Common myeloid progenitor, CD34-positive (primary cell): ENCODE measurements around the gene PNPLA3.

Source experiments
- CTCF ChIA-PET: fragments of 350-600 bp; sonication (Branson Sonifier 250); formaldehyde crosslinking; loops from one replicate; lab custom pipeline; 2021; ENCODE audit warnings: antibody characterized with exemption; lab: Charles Lee
- POLR2A ChIA-PET: fragments of 350-600 bp; sonication (Branson Sonifier 250); formaldehyde crosslinking; loops from one replicate; lab custom pipeline; 2021; ENCODE audit warnings: antibody characterized with exemption; lab: Charles Lee
- DNase-seq, 3 donors: peaks; one replicate each; pipeline versions ENCODE4 v3.0.0 to v3.0.0-alpha.2; 2013
- H3K27ac ChIP-seq, 2 experiments: 1 replicate in 1 of 2; 2 replicates in 1 of 2; pipeline ENCODE4 v1.7.0; 2013; ENCODE audit warnings: inconsistent platforms in 2 of 2, low read length in 2 of 2, mild to moderate bottlenecking in 2 of 2, low read depth in 1 of 2, moderate library complexity in 1 of 2; ENCODE audit not compliant: severe bottlenecking in 2 of 2, insufficient read depth in 1 of 2, poor library complexity in 1 of 2
- H3K27me3 ChIP-seq, 5 experiments: replicated peaks in 2 of 5; 1 replicate in 3 of 5; 2 replicates in 2 of 5; pipeline versions ENCODE4 v1.6.1 to v1.7.0; 2013; ENCODE audit warnings: low read length in 4 of 5, mild to moderate bottlenecking in 2 of 5, moderate library complexity in 2 of 5, inconsistent platforms in 1 of 5; ENCODE audit not compliant: insufficient read depth in 5 of 5, control insufficient read depth in 4 of 5
- H3K36me3 ChIP-seq, 4 experiments: 1 replicate in 2 of 4; 2 replicates in 2 of 4; pipeline versions ENCODE4 v1.6.1 to v1.7.0; 2013; ENCODE audit warnings: low read length in 3 of 4, control low read depth in 1 of 4, mild to moderate bottlenecking in 1 of 4; ENCODE audit not compliant: control insufficient read depth in 4 of 4, insufficient read depth in 4 of 4
- H3K4me1 ChIP-seq, 4 experiments: 1 replicate in 3 of 4; 2 replicates in 1 of 4; pipeline versions ENCODE4 v1.6.1 to v1.7.1; 2013; ENCODE audit warnings: low read length in 3 of 4, mild to moderate bottlenecking in 3 of 4, control low read depth in 1 of 4, inconsistent platforms in 1 of 4, moderate library complexity in 1 of 4; ENCODE audit not compliant: control insufficient read depth in 4 of 4, insufficient read depth in 4 of 4; ENCODE audit errors: control extremely low read depth in 1 of 4
- H3K4me3 ChIP-seq, 7 experiments: 1 replicate in 4 of 7; 2 replicates in 3 of 7; pipeline versions ENCODE4 v1.5.1 to v1.7.0; 2013; ENCODE audit warnings: mild to moderate bottlenecking in 7 of 7, low read length in 6 of 7, moderate library complexity in 6 of 7, inconsistent platforms in 2 of 7, low read depth in 2 of 7, control low read depth in 1 of 7; ENCODE audit not compliant: insufficient read depth in 4 of 7, control insufficient read depth in 1 of 7; ENCODE audit errors: extremely low read depth in 1 of 7
- H3K9me3 ChIP-seq, 5 experiments: 1 replicate in 4 of 5; 2 replicates in 1 of 5; pipeline versions ENCODE4 v1.6.1 to v1.7.1; 2013; ENCODE audit warnings: low read length in 4 of 5, mild to moderate bottlenecking in 2 of 5, inconsistent platforms in 1 of 5, low read depth in 1 of 5, moderate library complexity in 1 of 5; ENCODE audit not compliant: control insufficient read depth in 4 of 5, insufficient read depth in 2 of 5; ENCODE audit errors: control extremely low read depth in 1 of 5
- WGBS: methylation state at CpG from one replicate; pipeline ENCODE4 v1.1.5; 2013; ENCODE audit not compliant: insufficient coverage; 5-methylcytosine and 5-hydroxymethylcytosine counted together

The PNPLA3 gene

DNA sequence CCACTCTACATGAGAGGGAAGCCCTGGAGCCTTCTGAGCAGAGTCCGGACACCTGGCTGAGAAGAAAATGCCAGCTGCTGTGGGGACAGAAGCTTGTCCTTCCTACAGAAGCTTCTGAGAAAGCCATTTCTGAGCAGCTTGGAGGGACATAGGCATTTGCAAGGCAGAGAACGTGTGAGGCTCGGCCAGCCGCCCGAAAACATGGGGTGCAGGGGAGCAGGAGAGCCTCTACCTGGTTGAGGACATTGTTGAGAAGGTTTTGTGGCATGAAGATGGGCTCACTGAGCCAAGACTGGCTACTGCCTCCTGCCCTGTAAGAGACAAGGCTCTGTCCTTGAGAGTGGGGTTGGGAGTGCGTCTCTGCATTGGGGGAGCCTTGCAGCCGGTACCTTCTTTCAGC lies 57.0 kb downstream of the PNPLA3 start:
- ChIA-PET POLR2A (no interaction called here), CTCF (interaction anchor here (0.8 to 1.5 kb wide), 3 partner anchors 10 to 105 kb away, joined by 3 to 4 read pairs (median 4); no protein-coding TSS in a partner anchor)
- Histone ChIP-seq H3K9me3 (no peaks in the 10 kb centered on the region), H3K4me1 (no peaks in the 10 kb centered on the region), H3K27ac (no peak overlapping the region), H3K4me3 (no peak overlapping the region), H3K27me3 (no peaks in the 10 kb centered on the region), H3K36me3 (peaks cover 18 to 89% (median 66%) of the 10 kb centered on the region in 4 experiments)
- DNase-seq = no peak
- 99% methylated on average over 7 of the region's 7 CpGs for WGBS

DNA sequence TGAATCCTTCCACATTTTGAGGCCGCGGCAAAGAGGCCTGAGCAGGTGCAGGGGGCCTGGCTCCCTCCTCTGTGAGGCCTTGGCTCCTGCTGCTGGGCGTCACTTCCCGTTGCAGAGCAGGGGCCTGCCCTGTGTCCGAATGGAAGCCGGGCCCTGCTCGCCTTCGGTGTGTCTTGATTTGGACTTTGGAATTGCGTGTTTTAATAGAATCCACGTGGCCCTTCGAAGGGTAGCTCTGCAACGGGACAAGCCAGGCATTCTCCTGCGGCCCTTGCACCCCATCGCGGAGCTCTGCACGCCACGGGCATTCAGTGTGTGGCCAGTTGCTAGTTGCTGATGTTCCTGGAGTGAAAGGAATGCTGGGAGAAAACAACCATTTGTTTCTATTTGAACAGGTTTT lies 57.4 kb downstream of the PNPLA3 start:
- DNase-seq = no peak
- ChIA-PET POLR2A (no interaction called here), CTCF (interaction anchor here (0.8 to 1.5 kb wide), 3 partner anchors 10 to 105 kb away, joined by 3 to 4 read pairs (median 4); no protein-coding TSS in a partner anchor)
- Histone ChIP-seq H3K27me3 (no peaks in the 10 kb centered on the region), H3K4me1 (no peaks in the 10 kb centered on the region), H3K36me3 (peaks cover 18 to 89% (median 63%) of the 10 kb centered on the region in 4 experiments), H3K27ac (no peak overlapping the region), H3K4me3 (no peak overlapping the region), H3K9me3 (no peaks in the 10 kb centered on the region)
- WGBS = 99% methylated on average over 17 of the region's 17 CpGs

DNA sequence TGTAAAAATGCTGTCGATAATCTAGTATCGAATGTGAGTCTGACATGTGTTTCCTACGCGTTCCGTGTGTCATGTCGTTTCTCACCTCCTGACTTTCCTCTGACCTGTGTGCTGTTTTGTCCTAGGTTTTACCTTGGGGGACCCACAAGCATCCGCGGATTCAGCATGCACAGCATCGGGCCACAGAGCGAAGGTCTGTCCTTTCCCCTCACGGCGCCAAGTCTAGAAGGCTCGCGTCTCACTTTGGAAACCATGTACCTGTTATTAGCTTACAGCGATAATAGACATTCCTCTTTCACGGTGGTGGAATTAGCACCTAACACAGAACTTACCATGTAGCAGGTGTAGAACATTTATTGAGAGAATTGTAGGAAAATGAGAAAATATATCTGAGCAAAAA lies 60.2 kb downstream of the PNPLA3 start:
- Histone ChIP-seq H3K9me3 (no peaks in the 10 kb centered on the region), H3K4me3 (no peak overlapping the region), H3K4me1 (no peaks in the 10 kb centered on the region), H3K27ac (no peak overlapping the region), H3K27me3 (no peaks in the 10 kb centered on the region), H3K36me3 (peaks cover 14 to 83% (median 50%) of the 10 kb centered on the region in 4 experiments)
- no peak for DNase-seq
- ChIA-PET CTCF (interaction anchor here (2.6 kb wide), 1 partner anchor 102 kb away, joined by 8 read pairs; no protein-coding TSS in a partner anchor), POLR2A (no interaction called here)
- WGBS = 100% methylated on average over 15 of the region's 16 CpGs

DNA sequence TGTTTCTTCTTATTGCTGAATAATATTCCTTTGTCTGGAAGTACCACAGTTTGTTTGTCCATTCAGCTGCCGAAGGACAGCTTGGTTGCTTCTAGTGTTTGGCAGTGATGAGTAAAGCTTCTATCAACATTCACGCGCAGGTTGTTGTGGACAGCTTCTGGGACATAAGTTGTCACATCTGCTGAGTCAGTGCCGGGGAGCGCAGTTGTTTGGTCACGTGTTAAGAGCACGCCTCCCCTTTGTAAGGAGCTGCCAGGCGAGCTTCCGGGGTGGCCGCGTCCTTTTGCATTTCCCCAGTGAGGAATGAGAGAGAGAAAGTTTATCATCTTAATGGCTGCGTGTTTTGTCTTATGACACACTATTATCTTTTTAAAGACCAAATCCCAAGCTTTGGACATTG lies 61.9 kb downstream of the PNPLA3 start:
- H3K36me3 ChIP-seq = peaks cover 20 to 81% (median 52%) of the 10 kb centered on the region in 4 experiments
- no peak overlapping the region for H3K4me3 ChIP-seq
- H3K27me3 ChIP-seq = no peaks in the 10 kb centered on the region
- no peaks in the 10 kb centered on the region for H3K4me1 ChIP-seq
- 86% methylated on average over 5 of the region's 12 CpGs for WGBS
- DNase-seq = no peak
- POLR2A ChIA-PET = interaction anchor here (0.7 kb wide), 1 partner anchor 605 kb away, joined by 4 read pairs; no protein-coding TSS in a partner anchor
- H3K9me3 ChIP-seq = no peaks in the 10 kb centered on the region
- CTCF ChIA-PET = interaction anchor here (0.8 to 12.5 kb wide), 4 partner anchors 9 to 681 kb away, joined by 3 to 328 read pairs (median 4); no protein-coding TSS in a partner anchor
- no peak overlapping the region for H3K27ac ChIP-seq

DNA sequence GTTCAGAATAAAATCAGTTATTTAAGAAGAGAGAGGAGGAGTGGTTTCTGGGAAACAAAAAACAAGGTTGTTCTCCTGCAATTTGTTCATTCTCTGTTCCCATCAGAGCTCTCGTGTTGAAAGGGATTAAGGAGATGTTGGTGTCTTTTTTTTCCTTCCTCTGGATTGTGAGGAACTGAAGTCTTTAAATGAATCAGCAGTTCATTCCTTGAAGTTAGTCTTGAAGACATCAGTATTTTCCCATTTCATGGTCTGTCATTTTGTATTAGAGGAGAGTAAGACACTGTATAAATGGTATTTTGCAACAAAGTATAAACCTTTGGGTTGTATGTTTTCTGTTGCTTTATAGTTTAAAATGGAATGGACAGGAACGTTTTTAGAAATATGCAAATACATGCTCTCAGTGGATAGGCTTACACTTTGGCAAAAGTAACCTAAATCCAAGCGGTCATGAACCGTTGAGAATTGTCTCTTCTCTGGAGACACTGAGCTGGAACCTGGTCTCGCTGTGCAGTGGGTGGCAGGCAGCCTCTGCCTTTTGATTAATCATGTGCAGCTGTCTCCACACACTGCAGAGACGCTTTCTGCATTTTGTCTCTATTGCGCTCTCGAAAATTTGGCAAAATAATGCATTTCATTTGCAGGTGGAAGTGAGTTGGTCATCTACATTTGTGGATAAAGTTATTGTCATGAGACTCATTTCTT lies 64.7 kb downstream of the PNPLA3 start:
- DNase-seq = no peak
- POLR2A ChIA-PET = no interaction called here
- peaks cover 0 to 7% (median 2%) of the 10 kb centered on the region in 4 experiments for H3K4me1 ChIP-seq
- no peak overlapping the region for H3K27ac ChIP-seq
- no peak overlapping the region for H3K4me3 ChIP-seq
- H3K36me3 ChIP-seq = peaks cover 18 to 79% (median 53%) of the 10 kb centered on the region in 4 experiments
- WGBS = 93% methylated on average over 7 of the region's 8 CpGs
- no peaks in the 10 kb centered on the region for H3K27me3 ChIP-seq
- CTCF ChIA-PET = interaction anchor here (0.7 to 12.5 kb wide), 3 partner anchors 43 to 98 kb away, joined by 3 to 328 read pairs (median 3); no protein-coding TSS in a partner anchor
- H3K9me3 ChIP-seq = no peaks in the 10 kb centered on the region

DNA sequence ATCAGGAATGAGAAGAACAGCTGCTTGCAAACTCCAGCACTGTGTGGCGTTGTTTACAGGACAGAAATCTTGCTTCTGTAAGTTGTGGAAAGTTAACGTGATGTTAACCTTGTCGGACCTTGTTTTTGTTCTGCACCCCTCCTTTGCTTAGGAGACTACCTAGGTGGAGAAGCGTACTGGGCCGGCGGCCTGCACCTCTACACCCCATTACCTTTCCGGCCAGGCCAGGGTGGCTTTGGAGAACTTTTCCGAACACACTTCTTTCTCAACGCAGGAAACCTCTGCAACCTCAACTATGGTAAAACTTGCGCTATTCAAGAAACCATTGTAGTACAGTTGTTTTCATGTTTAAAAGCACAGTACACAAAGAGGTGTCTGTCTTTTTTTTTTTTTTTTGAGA lies 65.4 kb downstream of the PNPLA3 start:
- Histone ChIP-seq H3K36me3 (peaks cover 13 to 75% (median 53%) of the 10 kb centered on the region in 4 experiments), H3K9me3 (no peaks in the 10 kb centered on the region), H3K27me3 (no peaks in the 10 kb centered on the region), H3K4me1 (peaks cover 0 to 7% (median 2%) of the 10 kb centered on the region in 4 experiments), H3K4me3 (no peak overlapping the region), H3K27ac (no peak overlapping the region)
- ChIA-PET CTCF (interaction anchor here (12.5 kb wide), 1 partner anchor 97 kb away, joined by 328 read pairs; no protein-coding TSS in a partner anchor), POLR2A (no interaction called here)
- no peak for DNase-seq
- 100% methylated on average over 3 of the region's 10 CpGs for WGBS

DNA sequence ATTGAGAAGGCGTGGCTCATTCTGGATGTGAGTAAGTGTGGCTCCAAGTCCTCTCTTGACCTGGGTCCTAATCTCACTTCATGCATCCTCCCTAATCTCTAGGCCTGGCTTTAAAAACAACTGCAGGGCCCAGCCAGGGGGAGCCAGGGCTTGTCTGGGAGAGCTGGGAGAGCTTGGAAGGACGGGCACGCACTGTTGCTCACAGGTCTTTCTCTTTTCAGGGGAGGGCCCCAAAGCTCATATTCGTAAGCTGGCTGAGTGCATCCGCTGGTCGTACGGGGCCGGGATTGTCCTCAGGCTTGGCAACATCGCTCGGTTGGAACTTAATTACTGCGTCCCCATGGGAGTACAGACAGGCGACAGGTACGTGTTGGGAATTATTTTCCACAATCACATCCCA lies 66.4 kb downstream of the PNPLA3 start:
- Histone ChIP-seq H3K27ac (no peak overlapping the region), H3K36me3 (peaks cover 13 to 78% (median 55%) of the 10 kb centered on the region in 4 experiments), H3K4me1 (peaks cover 0 to 7% (median 2%) of the 10 kb centered on the region in 4 experiments), H3K4me3 (no peak overlapping the region), H3K27me3 (no peaks in the 10 kb centered on the region), H3K9me3 (no peaks in the 10 kb centered on the region)
- no peak for DNase-seq
- ChIA-PET POLR2A (no interaction called here), CTCF (interaction anchor here (1.1 to 12.5 kb wide), 3 partner anchors 9 to 636 kb away, joined by 4 to 328 read pairs (median 4); no protein-coding TSS in a partner anchor)
- 100% methylated on average over 8 of the region's 13 CpGs for WGBS
